ENCODE results near the gene IFITM1. TPM values are rescaled to one million over a fixed set of nuclear protein-coding genes. Genes with fewer than 3 reads are reported as not detected.

The IFITM1 gene
- total RNA-seq, 1 experiment from 2014 or later: 2.0 TPM

GRCh38 chr11:284105-285020 is 29.5 kb upstream of the IFITM1 start:
- Histone ChIP-seq H3K27ac (ENCODE audit: low read length) (no peak overlapping the region), H3K9me2 (replicated peaks; ENCODE audit: low read length) (no peaks in the 10 kb centered on the region), H4K20me1 (ENCODE audit: low read length) (no peaks in the 10 kb centered on the region), H2AFZ (ENCODE audit: low read length) (no peak overlapping the region), H3K4me2 (ENCODE audit: low read length) (no peak overlapping the region), H3K79me2 (ENCODE audit: low read length) (no peaks in the 10 kb centered on the region), H3K9ac (ENCODE audit: low read length) (no peak overlapping the region), H3K36me3 (ENCODE audit: low read depth, low read length) (no peaks in the 10 kb centered on the region), H3K4me3 (ENCODE audit: low read length) (no peak overlapping the region), H3K27me3 (ENCODE audit: low read length) (peaks cover 22% of the 10 kb centered on the region), H3F3A (ENCODE audit: low read length, unreplicated experiment) (no peaks in the 10 kb centered on the region), H3K4me1 (ENCODE audit: insufficient read depth, low read length) (no peaks in the 10 kb centered on the region), H3K9me3 (ENCODE audit: low read length) (no peaks in the 10 kb centered on the region)
- POLR2A ChIA-PET (ENCODE audit: unreplicated experiment): no interaction called here
- CTCF ChIA-PET: no interaction called here
- DNase-seq (no peak), ATAC-seq (no peak)
- BruUV-seq (replicated peaks): no TSS peak
- intact Hi-C loops (cut with micrococcal nuclease): no loop called here
- TF ChIP-seq EZH2phosphoT487 (IDR thresholded peaks at IDR 0.05; ENCODE audit: borderline replicate concordance, low read length): no peak
- no peak for TF ChIP-seq EZH2 (IDR thresholded peaks at IDR 0.05; ENCODE audit: low read length, unreplicated experiment)
- no peak for TF ChIP-seq CTCF (conservative IDR thresholded peaks at IDR 0.05; ENCODE audit: low read depth, low read length)

- Histone ChIP-seq H3K4me2 (ENCODE audit: low read length) (no peak overlapping the region), H3K9ac (ENCODE audit: low read length) (no peak overlapping the region), H3K27ac (ENCODE audit: low read length) (no peak overlapping the region), H3K9me3 (ENCODE audit: low read length) (no peaks in the 10 kb centered on the region), H3K27me3 (ENCODE audit: low read length) (peaks cover 13% of the 10 kb centered on the region), H3K4me1 (ENCODE audit: insufficient read depth, low read length) (no peaks in the 10 kb centered on the region), H3K36me3 (ENCODE audit: low read depth, low read length) (no peaks in the 10 kb centered on the region), H2AFZ (ENCODE audit: low read length) (no peak overlapping the region), H3F3A (ENCODE audit: low read length, unreplicated experiment) (no peaks in the 10 kb centered on the region), H3K4me3 (ENCODE audit: low read length) (no peak overlapping the region), H4K20me1 (ENCODE audit: low read length) (no peaks in the 10 kb centered on the region), H3K79me2 (ENCODE audit: low read length) (no peaks in the 10 kb centered on the region), H3K9me2 (replicated peaks; ENCODE audit: low read length) (no peaks in the 10 kb centered on the region)
- no peak for DNase-seq
- no peak for ATAC-seq
- ChIA-PET CTCF (no interaction called here), POLR2A (ENCODE audit: unreplicated experiment) (no interaction called here)
- intact Hi-C loops (cut with micrococcal nuclease): no loop called here
- TF ChIP-seq CTCF (conservative IDR thresholded peaks at IDR 0.05; ENCODE audit: low read depth, low read length) (no peak), EZH2phosphoT487 (IDR thresholded peaks at IDR 0.05; ENCODE audit: borderline replicate concordance, low read length) (no peak), EZH2 (IDR thresholded peaks at IDR 0.05; ENCODE audit: low read length, unreplicated experiment) (no peak)
- BruUV-seq (replicated peaks): no TSS peak
These were observed 28.6 kb upstream of the IFITM1 start for GRCh38 chr11:285021-285893.
